Panc1 (cell line): Measurements from ENCODE around the gene FAM234B. TPM values are rescaled to one million over a fixed set of nuclear protein-coding genes. Genes with fewer than 3 reads are reported as not detected.

Experiments
- ATAC-seq: fragments of 200-7000 bp; cut with Tn5 transposase; 2 replicates; pipeline ENCODE4 v1.9.1; 2020; ENCODE audit warnings: mild to moderate bottlenecking, moderate library complexity
- Bru-seq: library from RNA; stranded (reverse); fragments of 400-500 nt; gene quantifications from one replicate; lab custom pipeline; 2021; lab: Mats Ljungman, UMichigan
- BruChase-seq, 2 experiments: library from RNA; stranded (reverse); fragments of 400-500 nt; gene quantifications; one replicate each; lab custom pipeline; 2021; lab: Mats Ljungman, UMichigan
- BruUV-seq: library from RNA; stranded (reverse); fragments of 400-500 nt; replicated peaks from 2 replicates; lab custom pipeline; 2021; lab: Mats Ljungman, UMichigan
- CTCF ChIA-PET: fragments of 300-600 bp; sonication (Branson Sonifier 250); formaldehyde crosslinking; loops from one replicate; lab custom pipeline; 2022; ENCODE audit warnings: antibody characterized with exemption; lab: Charles Lee
- POLR2A ChIA-PET: fragments of 300-600 bp; sonication (Branson Sonifier 250); formaldehyde crosslinking; loops from one replicate; lab custom pipeline; 2022; ENCODE audit warnings: antibody characterized with exemption; lab: Charles Lee
- DNase-seq: peaks from one replicate; pipeline ENCODE4 v3.0.0-alpha.2; 2010; ENCODE audit warnings: low read depth, low spot score
- H3K27ac ChIP-seq: 2 replicates; pipeline ENCODE4 v1.5.1; 2011; ENCODE audit warnings: mild to moderate bottlenecking, low read length, inconsistent platforms
- H3K27me3 ChIP-seq: fragments of 200-500 bp; sonication (Bioruptor generic); 2 replicates; pipeline ENCODE4 v1.6.0; 2014; ENCODE audit warnings: low read length, inconsistent platforms; ENCODE audit not compliant: control insufficient read depth, insufficient read depth
- H3K36me3 ChIP-seq: fragments of 200-500 bp; sonication (Bioruptor generic); 2 replicates; pipeline ENCODE4 v1.5.1; 2014; ENCODE audit warnings: inconsistent platforms, mild to moderate bottlenecking, low read length, moderate library complexity; ENCODE audit not compliant: control insufficient read depth, insufficient read depth
- H3K4me1 ChIP-seq: 2 replicates; pipeline ENCODE4 v1.5.1; 2011; ENCODE audit warnings: inconsistent platforms, mild to moderate bottlenecking, low read length, moderate library complexity; ENCODE audit not compliant: control insufficient read depth, insufficient read depth
- H3K4me3 ChIP-seq, 2 experiments: 2 replicates each; pipeline ENCODE4 v1.5.1; 2011 to 2012; ENCODE audit warnings: low read depth in 2 of 2, low read length in 2 of 2, mild to moderate bottlenecking in 2 of 2, inconsistent platforms in 1 of 2, moderate library complexity in 1 of 2
- H3K9me3 ChIP-seq: fragments of 200-500 bp; sonication (Bioruptor generic); 2 replicates; pipeline ENCODE4 v1.5.1; 2014; ENCODE audit warnings: low read depth, mild to moderate bottlenecking, inconsistent platforms, low read length, moderate library complexity; ENCODE audit not compliant: control insufficient read depth, insufficient read depth
- POLR2AphosphoS5 ChIP-seq: IDR thresholded peaks from 2 replicates; pipeline ENCODE4 v1.6.1; 2012; ENCODE audit warnings: mild to moderate bottlenecking, low read depth, low read length, moderate library complexity
- SIN3A ChIP-seq: IDR thresholded peaks from 2 replicates; pipeline ENCODE4 v1.6.1; 2012; ENCODE audit warnings: low read depth, mild to moderate bottlenecking, low read length, moderate library complexity, borderline replicate concordance; ENCODE audit not compliant: insufficient read depth
- TCF7L2 ChIP-seq: IDR thresholded peaks from 2 replicates; pipeline ENCODE4 v1.6.1; 2011; ENCODE audit warnings: mild to moderate bottlenecking, low read depth, low read length, inconsistent platforms
- in situ Hi-C: cut with HindIII; loops from 2 replicates; pipeline ENCODE4 v1.10.0; 2016; ENCODE audit warnings: low sequenced_read_pairs, low pct_unique_long_range_greater_than_20kb
- intact Hi-C: fragments of 100-400 bp; cut with micrococcal nuclease; formaldehyde crosslinking; loops from one replicate; pipeline ENCODE4 v1.10.0; 2022; ENCODE audit not compliant: unreplicated experiment
- long read RNA-seq: library from polyadenylated mRNA; unstranded; transcript quantifications from one replicate; pipeline ENCODE4 v2.0.0, GENCODE V29; 2021; ENCODE audit not compliant: unreplicated experiment
- polyA plus RNA-seq: library from polyadenylated mRNA; unstranded; fragments of >200 nt; gene quantifications from one replicate; pipeline ENCODE4 v1.2.1, GENCODE V29; 2012; ENCODE audit warnings: missing spikeins; ENCODE audit not compliant: insufficient read length
- total RNA-seq: library from RNA; stranded (reverse); gene quantifications from one replicate; pipeline ENCODE4 v1.2.1, GENCODE V29; 2021; ENCODE audit not compliant: unreplicated experiment
- TF ChIP-seq, protein P1 (sequence below): fragments of 450-650 bp; IDR thresholded peaks from 2 replicates; pipeline ENCODE4 v1.5.1; 2017; ENCODE audit warnings: mild to moderate bottlenecking
- TF ChIP-seq, protein P2 (sequence below), 2 experiments: IDR thresholded peaks; 2 replicates each; pipeline ENCODE4 v1.6.1; 2011 to 2012; ENCODE audit warnings: low read depth in 2 of 2, control low read depth in 1 of 2, low read length in 1 of 2, mild to moderate bottlenecking in 1 of 2, moderate library complexity in 1 of 2; ENCODE audit not compliant: insufficient read depth in 1 of 2

FAM234B gene, protein sequence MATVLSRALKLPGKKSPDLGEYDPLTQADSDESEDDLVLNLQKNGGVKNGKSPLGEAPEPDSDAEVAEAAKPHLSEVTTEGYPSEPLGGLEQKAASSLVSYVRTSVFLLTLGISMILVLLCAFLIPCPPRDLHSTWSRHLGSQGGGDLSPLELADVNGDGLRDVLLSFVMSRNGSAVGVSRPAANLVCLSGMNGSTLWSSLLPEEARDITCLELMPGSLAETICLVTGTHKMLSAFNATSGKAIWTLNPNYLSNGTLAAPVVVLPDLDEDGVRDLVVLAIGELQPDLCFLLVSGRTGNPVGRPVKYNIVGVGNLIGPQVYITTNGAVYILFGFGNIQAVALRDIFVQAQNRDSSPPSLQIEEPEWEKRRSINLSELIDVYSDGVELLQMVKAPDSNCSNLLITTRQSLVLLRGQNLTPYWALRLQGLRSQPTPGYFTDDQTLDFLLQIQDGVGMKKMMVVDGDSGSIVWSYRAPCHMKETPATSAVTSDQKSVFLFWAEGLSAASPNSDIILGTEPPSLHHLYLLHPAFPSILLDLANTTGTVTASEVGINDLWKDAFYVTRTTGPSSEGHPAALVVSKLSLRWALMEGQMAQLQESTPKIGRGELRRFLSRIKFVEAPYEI
- 5.4 TPM for total RNA-seq
- polyA plus RNA-seq: 4.4 TPM
- percentile 43 among the genes with signal in this experiment for Bru-seq, nascent RNA
- BruChase-seq, experiment 1, labeled RNA remaining after a 2-hour chase: percentile 50 among the genes with signal in this experiment
- percentile 55 among the genes with signal in this experiment for BruChase-seq, experiment 2, labeled RNA remaining after a 6-hour chase
- long read RNA-seq, full-length matches to known transcripts: 1 of 9 reads
- long read RNA-seq, partial matches to known transcripts: 1 of 9 reads
- long read RNA-seq, other reads (novel, unspliced or antisense): 7 of 9 reads

DNA sequence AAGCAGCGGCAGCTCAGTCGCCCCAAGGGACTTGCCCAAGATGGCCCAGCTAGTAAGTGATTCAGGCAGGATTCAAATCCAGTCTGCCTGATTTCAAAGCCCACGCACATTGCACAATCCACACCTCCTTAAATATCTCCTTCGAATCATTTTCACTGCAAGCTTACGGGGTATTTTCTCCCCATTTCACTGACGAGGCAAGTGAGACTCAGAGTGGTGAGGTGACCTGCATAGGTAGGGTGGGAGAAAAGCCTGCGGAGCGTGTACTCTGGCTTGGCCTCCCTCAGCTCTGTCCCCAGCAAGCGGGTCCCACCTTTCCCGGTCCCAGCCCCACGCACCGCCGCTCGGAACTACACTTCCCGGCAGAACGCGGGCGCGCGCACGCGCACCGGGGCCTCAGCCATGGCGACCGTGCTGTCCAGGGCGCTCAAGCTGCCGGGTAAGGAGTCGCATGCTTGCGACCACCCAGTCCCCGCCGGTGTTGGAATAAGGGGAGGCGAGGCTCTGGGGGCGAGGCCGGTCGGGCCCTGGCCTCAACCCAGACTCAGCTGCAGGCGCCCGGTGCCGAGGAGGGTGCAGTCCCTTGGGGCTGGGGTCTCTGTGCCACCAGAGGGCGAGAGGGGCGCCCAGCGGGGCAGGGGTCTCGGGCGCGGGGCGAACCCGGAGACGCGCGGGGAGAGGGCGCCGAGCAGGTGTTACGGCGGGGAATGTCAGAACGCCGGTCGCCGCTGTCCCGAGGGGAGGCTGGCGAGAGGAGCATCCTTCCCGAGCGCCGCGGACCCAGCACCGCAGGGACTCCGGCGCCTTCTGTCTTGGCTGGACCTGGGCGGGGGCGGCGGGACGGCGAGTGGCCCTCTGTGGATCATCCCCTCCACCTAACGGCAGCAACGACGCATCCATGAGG, at the start of gene FAM234B:
Gene FAM234B, plus strand, starts transcription at position 380 of the 904 bp plus-strand sequence. Its CDS starts 23 bp downstream, at position 403.
- intact Hi-C loops: no loop called here

More for the DNA sequence above, at the start of gene FAM234B:
- Histone ChIP-seq H3K27ac (0 out of 2 replicates have a peak within 1 kb of the TSS, but pooled peaks have one; percentile 21), H3K27me3 (no peaks in the 10 kb centered on the region), H3K9me3 (no peaks in the 10 kb centered on the region), H3K4me1 (no peaks in the 10 kb centered on the region), H3K36me3 (no peaks in the 10 kb centered on the region), H3K4me3 (peak within 1 kb of the TSS; percentile 73 to 93)
- POLR2A ChIA-PET: no interaction called here
- TF ChIP-seq, protein P1, sequence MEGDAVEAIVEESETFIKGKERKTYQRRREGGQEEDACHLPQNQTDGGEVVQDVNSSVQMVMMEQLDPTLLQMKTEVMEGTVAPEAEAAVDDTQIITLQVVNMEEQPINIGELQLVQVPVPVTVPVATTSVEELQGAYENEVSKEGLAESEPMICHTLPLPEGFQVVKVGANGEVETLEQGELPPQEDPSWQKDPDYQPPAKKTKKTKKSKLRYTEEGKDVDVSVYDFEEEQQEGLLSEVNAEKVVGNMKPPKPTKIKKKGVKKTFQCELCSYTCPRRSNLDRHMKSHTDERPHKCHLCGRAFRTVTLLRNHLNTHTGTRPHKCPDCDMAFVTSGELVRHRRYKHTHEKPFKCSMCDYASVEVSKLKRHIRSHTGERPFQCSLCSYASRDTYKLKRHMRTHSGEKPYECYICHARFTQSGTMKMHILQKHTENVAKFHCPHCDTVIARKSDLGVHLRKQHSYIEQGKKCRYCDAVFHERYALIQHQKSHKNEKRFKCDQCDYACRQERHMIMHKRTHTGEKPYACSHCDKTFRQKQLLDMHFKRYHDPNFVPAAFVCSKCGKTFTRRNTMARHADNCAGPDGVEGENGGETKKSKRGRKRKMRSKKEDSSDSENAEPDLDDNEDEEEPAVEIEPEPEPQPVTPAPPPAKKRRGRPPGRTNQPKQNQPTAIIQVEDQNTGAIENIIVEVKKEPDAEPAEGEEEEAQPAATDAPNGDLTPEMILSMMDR: peak; percentile 40
- TF ChIP-seq, protein P2, sequence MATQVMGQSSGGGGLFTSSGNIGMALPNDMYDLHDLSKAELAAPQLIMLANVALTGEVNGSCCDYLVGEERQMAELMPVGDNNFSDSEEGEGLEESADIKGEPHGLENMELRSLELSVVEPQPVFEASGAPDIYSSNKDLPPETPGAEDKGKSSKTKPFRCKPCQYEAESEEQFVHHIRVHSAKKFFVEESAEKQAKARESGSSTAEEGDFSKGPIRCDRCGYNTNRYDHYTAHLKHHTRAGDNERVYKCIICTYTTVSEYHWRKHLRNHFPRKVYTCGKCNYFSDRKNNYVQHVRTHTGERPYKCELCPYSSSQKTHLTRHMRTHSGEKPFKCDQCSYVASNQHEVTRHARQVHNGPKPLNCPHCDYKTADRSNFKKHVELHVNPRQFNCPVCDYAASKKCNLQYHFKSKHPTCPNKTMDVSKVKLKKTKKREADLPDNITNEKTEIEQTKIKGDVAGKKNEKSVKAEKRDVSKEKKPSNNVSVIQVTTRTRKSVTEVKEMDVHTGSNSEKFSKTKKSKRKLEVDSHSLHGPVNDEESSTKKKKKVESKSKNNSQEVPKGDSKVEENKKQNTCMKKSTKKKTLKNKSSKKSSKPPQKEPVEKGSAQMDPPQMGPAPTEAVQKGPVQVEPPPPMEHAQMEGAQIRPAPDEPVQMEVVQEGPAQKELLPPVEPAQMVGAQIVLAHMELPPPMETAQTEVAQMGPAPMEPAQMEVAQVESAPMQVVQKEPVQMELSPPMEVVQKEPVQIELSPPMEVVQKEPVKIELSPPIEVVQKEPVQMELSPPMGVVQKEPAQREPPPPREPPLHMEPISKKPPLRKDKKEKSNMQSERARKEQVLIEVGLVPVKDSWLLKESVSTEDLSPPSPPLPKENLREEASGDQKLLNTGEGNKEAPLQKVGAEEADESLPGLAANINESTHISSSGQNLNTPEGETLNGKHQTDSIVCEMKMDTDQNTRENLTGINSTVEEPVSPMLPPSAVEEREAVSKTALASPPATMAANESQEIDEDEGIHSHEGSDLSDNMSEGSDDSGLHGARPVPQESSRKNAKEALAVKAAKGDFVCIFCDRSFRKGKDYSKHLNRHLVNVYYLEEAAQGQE (IDR thresholded peaks at IDR 0.05; ENCODE audit: insufficient read depth in 1 of 2, low read depth in 2 of 2, low read length in 1 of 2): peak in 1 of 2 experiments; percentile 75; a peak in 1 of 4 replicates
- TF ChIP-seq TCF7L2 (no peak), POLR2AphosphoS5 (no peak), SIN3A (0 out of 2 replicates have a peak, but pooled peaks have one; percentile 45)
- DNase-seq (no peak), ATAC-seq (peak; percentile 98)
- no TSS peak for BruUV-seq
- in situ Hi-C loops: no loop called here
- CTCF ChIA-PET: interaction anchor here (0.6 kb wide), 1 partner anchor 212 kb away, joined by 3 read pairs; no protein-coding TSS in a partner anchor
